Measurements from ENCODE around the gene SLC47A2. TPM values are rescaled to one million over a fixed set of nuclear protein-coding genes. Genes with fewer than 3 reads are reported as not detected.

The SLC47A2 gene
- total and polyA plus RNA-seq, 2 of the 13 experiments (the other 11 are each of a cell fraction or from before 2014, with no cell fraction given) = 0.04 TPM; not detected in 1

- TF ChIP-seq ARID5B (CRISPR knock-in tag; IDR thresholded peaks at IDR 0.05) = peak; percentile 78
- TF ChIP-seq CEBPZ (IDR thresholded peaks at IDR 0.05; ENCODE audit: low read length) = no peak
- peak; percentile 92 for TF ChIP-seq PITX1 (CRISPR knock-in tag; IDR thresholded peaks at IDR 0.05)
- TF ChIP-seq HNF4A (CRISPR knock-in tag; IDR thresholded peaks at IDR 0.05) = peak; percentile 96
- TF ChIP-seq NFIC (IDR thresholded peaks at IDR 0.05; ENCODE audit: low read length) = peak; percentile 83; the same call in 1 of the 2 replicates
- peak in 1 of 2 experiments; percentile 66; a peak in 2 of 4 replicates for TF ChIP-seq NR2F1 (CRISPR knock-in tag; IDR thresholded peaks at IDR 0.05)
- TF ChIP-seq THAP9 (CRISPR knock-in tag; IDR thresholded peaks at IDR 0.05; ENCODE audit: borderline replicate concordance) = peak; percentile 14; the same call in 1 of the 2 replicates
- TF ChIP-seq ZNF121 (CRISPR knock-in tag; IDR thresholded peaks at IDR 0.05) = peak; percentile 28; the same call in 1 of the 2 replicates
- 0 out of 2 replicates have a peak, but pooled peaks have one; percentile 22 for TF ChIP-seq ZNF44 (CRISPR knock-in tag; IDR thresholded peaks at IDR 0.05)
- peak; percentile 60; the same call in 1 of the 2 replicates for TF ChIP-seq ZNF652 (CRISPR knock-in tag; IDR thresholded peaks at IDR 0.05; ENCODE audit: borderline replicate concordance, low read depth)
- TF ChIP-seq ZEB1 (IDR thresholded peaks at IDR 0.05; ENCODE audit: insufficient replicate concordance, low read depth) = peak; percentile 57
- TF ChIP-seq ZNF788 (CRISPR knock-in tag; IDR thresholded peaks at IDR 0.05; ENCODE audit: borderline replicate concordance) = no peak
Observed at GRCh38 chr17:19720631-19721426, 4.4 kb upstream of the SLC47A2 start (continued).
